Fibroblast of skin of right quadriceps (primary cell): ENCODE measurements around the gene VAV2.
"Not testable (repeated sequence)": the region's sequence is repeated elsewhere in the genome, so short reads cannot be mapped to it uniquely, and the experiment has no call there.

ENCODE experiments used
- DNase-seq: peaks from one replicate; pipeline ENCODE4 v3.0.0-alpha.2; 2013

VAV2 gene

DNA sequence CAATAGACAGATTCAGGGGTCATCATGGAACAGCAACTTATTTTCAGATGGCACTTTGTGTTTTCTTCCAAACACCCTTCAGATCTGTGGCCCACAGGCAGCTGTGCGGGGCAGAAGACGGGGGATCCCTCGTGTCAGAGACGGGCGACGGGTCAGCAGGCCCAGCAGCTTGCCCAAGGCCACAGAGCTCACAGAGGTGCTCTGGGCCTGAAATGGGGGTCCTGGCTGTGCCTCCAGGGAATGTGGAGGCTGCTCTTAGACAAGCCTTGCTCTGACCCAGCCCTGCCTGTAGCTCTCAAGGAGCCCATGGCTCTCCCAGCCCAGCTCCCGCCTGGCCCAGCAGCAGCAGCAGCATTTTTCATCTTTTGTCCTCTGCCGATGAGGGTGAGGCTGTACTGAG lies 213.0 kb downstream of the VAV2 start:
- no peak for DNase-seq

DNA sequence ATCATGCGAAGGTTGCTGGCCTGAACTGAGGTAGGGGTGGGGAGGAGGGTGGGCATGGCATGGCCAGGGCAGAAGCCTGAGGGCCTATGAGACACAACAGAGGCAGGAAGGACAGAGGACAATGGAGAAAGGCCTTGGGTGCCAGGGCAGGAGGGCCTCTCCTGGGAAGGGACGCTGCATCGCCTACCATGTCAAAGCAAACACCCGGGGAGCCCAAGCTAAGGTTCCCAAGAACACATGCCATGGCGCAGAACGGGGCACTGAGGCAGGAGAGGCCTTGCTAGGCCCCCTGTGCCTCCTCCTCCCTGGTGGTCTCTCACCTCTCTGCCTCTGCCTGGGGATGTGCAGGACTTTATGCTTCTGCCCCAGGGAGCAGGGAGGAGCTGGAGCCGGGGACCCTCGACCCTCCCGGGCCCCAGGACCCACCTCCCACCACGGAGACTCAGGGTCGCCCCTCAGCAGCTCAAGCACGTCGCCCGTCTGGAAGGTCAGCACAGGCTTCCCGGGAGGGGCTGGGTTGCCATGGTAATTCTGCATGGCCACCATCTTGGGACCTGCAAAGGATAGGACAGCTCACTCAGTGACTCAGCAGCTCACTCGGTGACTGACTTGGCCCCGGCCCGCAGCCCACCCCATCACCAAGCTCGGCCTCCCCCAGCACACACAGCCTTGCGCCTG lies 213.6 kb downstream of the VAV2 start:
- DNase-seq: no peak

DNA sequence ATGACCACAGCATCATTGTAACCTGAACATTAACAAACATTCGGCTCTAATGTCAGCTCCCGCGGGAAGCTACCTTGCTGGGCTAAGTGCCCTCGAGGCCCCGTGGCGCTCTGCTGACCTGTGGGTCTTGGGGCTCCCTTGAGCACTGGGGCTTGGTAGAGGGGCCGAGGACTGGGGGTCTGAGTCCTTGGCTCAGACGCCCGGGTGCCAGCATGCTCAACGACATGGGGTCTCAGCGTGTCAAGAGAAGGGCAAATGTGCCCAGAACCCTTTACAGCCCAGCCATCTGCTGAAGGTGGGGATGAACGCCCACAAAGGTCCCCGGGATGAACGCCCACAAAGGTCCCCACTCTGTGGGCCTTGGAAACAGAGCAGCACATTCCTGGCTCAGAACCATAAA lies 214.3 kb downstream of the VAV2 start:
- no peak for DNase-seq

DNA sequence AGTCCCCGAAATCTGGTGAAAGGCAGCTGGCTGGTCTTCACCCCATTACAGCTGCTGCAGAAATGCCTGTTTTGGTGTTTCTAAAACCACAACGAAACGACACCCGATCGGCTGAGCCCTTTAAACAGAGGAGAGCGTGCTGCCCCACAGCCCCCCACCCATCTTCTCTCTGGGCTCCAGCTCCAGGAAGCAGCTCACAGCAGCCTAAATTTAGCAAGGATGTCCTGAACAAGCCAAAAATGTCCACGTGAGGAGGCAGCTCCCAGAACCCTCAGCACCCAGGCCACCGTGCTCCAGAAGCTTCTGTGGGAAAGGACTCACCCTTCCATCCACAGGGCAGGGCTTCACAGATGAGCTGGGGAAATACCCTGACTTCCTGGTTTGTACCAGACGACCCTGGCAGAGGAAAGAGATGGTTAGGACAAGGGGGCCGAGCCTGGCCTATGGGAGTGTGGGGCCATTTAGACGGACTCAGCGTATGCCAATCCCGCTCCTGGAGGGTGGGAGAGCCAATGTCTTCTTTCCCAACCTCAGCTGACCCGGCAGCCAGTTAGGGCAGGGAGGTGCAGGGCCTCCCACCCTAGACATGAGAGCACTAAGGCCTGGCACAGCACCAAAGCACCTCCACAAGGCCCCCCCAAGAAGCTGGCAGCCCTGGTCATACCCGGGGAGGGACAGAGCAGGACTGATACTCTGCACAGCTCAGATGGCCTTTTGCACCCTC lies 214.9 kb downstream of the VAV2 start:
- DNase-seq: no peak

DNA sequence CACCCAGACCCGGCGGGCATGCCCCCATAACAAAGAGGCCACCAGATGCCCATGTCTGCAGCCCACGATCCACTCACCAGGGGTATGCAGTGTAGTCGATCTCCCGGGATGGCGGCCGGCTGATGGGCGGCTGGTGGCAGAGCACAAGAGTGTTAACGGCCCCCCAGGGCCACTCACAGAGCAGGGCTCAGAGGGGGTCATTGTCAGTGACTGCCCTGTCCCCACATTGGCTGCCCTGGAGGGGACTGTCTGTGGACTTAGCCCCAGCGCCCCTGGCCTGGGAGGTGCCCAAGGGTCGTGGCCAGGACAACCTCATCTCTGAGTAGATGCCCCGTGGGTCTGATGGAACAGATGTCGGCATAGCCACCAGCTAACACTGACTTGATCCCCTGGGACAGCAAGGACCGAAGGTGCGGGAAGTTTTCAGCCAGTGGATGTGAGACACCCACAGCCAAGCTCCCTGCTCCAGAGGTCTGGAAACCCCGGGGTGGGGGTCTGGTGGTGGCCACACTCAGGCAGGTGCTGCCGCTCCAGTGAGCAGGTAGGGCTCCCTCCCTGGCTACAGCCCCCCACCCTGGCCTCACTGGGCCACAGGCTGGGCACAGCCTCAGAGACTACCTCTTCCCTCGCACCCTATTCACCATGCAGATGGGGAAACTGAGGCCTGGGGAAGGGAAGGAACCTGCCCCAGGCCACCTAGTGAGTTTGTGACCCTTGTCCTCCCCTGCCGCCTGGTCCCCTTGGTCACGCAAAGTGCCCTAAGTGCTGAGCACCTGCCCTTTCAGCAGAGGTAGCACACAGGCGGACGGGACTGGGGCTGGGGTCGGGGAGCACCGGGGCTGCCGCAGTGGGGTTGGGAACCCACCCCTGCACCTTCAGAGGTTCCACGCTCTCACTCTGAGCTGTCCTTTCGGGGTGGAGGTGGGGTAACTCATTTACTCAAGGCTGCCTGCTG lies 215.9 kb downstream of the VAV2 start:
- DNase-seq: no peak

DNA sequence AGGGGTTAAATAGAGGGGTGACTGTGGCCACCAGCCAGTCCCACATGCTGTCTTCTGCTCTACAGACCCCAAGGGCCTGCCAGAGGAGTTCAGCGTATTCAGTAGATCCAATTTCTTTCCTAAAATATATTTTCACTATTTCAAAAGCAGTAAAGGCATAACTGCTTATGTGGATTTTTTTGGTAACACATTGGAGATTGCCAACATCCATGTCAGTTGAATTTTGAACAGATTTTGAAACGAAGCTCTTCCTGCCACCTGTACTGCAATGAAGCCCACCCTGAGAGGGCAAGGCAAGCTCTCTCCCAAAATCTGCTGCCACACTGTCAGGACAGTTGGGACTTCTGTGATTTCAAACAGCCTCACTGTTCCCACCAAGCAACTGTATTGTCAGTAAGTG lies 216.8 kb downstream of the VAV2 start:
- no peak for DNase-seq

DNA sequence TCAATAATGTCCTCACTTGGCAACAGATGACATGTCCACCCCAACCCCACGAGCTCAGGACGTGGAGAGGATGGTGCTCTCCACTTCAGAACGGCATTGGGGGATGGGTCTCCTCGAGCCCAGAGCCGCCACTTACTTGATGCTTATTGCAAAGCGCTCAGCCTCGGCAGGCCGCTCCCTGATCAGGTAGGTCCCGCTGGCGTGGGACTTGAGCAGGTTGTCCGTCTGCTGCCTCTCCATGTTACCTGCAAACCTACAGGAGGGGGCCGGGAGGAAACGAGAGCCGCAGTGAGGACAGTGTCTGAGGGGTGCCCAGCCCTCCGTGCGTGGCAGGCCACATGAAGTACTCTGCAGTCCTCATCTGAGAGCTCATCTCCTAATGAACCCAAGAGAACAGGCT lies 217.3 kb downstream of the VAV2 start:
- DNase-seq: no peak

DNA sequence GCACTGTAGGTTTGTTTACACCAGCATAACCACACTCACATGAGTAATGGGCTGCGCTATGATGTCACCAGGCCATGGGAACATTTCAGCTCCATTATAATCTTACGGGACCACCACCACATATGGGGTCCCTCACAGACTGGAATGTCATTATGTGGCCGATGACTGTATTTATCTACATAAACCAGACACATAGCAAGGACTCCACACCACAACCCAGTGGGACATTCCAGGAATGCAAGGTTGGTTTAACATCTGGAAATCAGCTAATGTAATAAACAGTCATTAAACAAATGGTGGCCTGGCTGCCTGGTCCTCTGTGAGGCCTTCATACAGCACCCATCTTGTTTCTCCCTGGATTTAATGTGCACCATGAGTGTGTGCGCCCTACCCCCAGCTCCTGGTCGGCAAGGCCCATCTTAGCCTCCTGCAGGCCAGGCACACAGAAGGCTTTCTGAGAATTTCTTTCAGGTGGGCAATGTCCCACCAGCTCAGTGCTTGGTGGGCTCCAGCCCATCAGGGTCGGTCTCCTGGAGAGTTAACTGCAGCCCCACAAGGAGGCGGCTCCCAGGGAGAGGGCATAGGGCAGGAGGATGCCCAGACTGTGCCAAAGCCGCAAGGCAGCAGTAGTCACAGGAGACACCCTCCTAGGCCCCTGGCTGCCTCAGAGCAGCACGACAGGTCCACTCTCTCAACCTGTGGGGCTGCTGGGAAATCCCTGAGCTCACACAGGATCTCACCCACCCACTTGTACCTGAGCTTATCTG lies 218.1 kb downstream of the VAV2 start:
- DNase-seq: peak; percentile 68

DNA sequence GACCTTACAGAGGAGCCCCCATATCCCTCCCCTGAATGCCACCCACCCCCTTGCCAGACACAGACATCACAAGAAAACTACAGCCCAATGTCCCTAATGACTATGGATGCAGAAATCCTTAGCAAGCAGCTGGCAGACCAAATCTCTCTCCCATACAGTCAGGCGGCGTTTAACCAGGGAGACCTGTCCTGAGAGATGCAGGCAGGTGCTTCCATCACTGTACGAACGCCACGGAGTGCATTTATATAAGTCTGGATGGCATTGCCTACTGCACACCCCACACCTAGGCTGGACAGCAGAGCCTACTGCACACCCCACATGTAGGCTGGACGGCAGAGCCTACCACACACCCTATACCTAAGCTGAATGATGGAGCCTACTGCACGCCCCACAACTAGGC lies 219.5 kb downstream of the VAV2 start:
- no peak for DNase-seq

DNA sequence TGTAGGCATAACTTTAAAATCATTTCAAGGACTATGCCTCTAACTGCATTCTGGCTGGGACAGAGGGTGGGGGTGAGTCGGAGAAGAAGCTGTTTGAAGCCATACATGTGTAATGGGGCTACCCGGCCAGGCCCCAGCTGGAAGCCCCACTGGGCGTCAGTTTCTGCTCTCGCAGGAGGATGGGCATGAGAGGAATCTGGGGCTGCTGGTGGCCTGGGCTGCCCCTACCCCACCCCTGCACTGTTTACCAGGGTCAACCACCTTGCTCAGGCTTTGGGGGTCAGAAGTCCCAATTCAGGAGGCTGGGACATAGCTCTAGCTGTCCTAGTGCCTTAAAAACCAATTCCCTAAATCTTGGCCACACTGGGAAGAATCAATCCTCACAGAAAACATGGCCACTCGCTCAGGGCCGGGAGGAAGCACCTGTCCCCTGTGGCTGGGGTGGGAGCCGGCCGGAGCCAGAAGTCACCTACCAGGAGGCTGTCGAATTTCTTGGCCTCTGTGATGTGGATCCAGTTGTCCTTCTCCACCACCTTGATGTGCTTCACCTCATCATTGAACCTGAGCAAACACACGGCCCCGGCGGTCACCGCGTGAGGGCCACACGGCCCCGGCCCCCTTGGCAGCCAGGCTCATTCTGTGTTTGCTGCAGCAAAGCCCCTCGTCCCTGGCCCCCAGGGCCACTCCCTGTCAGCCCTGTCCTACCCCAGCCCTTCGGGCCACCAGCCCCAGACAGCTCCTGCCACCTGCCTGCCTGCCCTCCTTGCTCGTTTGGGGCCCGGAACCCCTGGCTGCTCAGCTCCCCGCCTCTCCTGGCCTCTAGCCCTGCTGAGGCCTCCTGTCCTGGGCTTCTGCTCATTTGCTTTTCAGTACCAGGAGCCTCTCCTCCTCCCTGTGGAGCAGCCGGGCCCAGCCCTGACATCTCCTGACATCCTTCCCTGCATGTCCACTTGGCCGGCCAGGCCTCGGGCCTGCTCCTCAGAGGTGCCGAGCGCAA lies 220.3 kb downstream of the VAV2 start:
- no peak for DNase-seq

DNA sequence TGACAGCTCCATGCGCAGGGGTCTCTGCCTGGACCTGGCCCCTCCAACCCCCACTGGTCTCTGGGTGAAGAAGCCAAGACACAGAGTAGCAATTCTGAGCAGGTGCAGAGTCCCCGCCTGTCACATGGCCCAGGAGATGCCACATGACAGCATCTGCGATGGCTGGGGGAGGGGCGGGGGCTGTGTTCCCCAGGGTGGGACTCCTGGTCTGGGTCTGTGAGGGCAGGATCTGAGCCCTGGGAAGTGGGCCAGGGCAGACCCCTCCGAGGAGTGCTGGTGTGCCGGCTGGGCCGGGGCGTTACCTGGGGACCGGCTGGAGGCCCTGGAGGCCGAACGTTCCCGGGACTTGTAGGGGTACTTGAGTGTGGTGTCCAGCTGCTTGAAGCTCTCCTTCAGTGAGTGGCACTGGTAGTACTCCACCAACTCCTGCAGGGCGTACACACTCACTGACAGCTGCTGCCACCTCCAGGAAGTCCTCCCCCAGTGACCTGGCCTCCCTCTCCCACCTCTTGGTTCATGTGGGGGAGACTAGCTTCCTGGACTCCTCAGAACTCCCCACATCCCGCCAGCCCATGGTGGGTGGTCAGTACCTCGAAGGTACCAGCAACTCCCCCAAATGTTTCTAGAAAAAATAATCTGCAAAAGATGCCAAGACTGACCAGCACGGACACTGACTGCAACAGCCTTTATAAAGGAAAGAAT lies 221.9 kb downstream of the VAV2 start:
- DNase-seq: no peak

DNA sequence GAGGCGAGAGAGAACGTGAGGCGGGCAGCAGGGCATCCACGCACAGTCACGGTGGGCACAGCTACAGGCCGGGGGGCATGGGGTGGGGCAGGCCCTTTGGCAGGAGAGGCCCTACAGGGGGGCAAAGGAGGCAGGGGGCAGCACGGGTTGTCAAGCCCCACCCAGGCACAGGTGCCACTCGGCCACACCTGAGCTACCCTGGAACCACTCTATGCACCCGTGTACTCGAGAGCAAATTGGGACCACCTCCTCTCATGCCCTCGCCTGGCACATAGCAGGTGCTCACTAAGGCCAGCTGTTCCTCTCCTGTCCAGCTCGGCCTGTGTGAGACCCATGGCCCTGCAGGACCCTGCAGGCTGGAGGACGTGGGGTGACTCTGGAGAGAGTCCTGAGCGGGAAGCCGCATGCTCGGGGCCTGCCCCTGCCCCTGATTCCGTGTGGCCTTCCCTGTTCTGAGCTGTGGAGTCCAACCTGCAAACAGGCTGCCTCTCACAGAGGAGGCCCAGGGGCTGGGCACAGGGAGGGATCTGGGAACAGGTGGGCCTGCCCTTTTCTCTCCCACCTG lies 222.5 kb downstream of the VAV2 start:
- no peak for DNase-seq

DNA sequence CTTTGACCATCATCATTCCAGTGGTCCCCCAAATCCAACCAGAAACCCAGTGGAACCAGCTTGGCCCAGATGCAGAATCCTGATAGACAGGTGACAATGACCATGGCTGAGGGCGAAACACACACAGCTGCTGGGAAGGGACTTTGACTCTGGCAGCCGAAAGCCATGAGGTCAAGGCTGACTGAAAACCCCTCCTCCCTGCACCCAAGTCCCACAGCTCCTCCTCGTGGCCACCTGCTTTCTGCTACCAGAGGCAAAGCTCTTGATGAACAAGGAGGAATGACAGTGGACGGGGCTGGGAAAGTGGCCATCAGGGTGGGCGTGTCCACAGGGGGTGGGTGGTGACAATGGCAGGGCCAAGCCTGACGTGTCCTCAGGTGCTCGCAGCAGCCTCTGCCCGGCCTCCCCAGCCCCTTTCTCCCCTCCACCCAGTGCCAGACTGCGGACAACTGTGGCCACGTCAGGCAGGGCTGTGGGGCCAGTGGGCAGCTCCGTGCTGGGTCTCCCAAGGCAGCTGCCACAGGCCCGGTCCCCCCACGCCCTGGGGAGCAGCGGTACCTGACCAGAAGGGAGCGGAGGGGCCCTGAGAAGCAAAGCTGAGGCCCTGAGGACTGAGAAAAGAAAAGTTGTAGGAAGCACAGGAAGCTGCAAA lies 223.1 kb downstream of the VAV2 start:
- no peak for DNase-seq

DNA sequence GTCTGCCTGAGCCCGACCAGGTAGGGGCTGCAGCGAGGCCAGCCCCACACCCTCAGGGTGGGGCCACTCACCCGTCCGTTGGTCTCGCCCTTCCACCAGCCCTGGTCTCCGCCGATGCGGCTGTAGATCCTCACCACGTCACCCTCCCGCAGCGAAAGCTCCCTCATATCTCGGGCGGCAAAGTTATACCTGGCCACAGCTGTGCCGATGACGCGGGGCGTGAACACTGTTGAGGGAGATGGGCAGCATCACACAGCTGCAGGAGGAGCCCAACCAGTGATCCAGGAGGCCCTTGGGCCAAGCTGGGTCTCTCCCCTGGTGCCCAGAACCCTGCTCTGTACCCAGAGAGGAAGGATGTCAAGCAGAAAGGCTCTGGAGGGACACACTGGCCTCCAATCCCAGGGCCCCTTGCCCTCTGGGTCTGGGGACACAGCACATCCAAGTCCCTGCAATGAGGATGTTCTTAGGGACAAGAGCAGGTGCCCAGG lies 223.7 kb downstream of the VAV2 start:
- DNase-seq: no peak

DNA sequence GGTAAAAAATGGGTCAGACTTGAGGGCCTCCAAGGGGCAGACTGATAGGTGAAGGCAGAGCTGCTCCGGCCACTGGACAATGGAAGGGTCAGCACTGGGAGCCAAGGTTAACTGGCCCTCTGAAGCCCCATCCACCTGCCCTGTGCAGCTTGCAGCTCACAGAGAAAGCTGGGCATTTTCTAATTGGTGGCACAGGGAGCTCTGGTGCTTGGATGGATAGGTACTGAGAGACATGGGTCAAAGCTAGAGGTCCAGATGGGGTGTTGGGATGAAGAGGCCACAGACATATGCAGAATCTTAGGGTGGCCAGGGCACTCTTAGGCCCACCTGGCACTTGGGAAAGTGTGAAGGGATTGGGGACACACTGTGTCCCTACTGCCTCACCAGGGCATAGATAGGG lies 224.5 kb downstream of the VAV2 start:
- no peak for DNase-seq

DNA sequence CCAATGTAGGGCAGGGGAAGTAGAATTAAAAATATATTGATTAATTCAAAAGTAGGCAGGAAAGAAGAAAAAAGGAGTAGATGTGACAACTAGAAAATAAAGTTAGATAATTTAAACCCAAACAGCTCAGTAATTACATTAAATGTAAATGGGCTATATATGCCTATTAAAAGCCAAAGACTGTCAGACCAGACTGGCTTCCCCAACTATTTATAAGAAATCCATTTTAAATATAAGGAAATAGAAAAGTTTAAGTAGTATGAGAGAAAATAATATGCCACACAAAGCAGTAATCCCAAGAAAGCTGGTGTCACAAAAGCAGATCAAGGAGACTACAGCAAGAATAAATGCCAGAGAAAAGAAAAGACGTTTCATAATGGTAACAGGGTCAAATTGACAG lies 225.1 kb downstream of the VAV2 start:
- no peak for DNase-seq

DNA sequence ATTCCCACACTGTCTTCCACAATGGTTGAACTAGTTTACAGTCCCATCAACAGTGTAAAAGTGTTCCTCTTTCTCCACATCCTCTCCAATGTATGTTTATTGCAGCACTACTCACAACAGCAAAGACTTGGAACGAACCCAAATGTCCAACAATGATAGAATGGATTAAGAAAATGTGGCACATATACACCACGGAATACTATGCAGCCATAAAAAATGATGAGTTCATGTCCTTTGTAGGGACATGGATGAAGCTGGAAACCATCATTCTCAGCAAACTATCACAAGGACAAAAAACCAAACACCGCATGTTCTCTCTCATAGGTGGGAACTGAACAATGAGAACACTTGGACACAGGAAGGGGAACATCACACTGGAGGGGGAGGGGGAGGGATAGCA lies 225.9 kb downstream of the VAV2 start:
- not testable (repeated sequence) for DNase-seq

DNA sequence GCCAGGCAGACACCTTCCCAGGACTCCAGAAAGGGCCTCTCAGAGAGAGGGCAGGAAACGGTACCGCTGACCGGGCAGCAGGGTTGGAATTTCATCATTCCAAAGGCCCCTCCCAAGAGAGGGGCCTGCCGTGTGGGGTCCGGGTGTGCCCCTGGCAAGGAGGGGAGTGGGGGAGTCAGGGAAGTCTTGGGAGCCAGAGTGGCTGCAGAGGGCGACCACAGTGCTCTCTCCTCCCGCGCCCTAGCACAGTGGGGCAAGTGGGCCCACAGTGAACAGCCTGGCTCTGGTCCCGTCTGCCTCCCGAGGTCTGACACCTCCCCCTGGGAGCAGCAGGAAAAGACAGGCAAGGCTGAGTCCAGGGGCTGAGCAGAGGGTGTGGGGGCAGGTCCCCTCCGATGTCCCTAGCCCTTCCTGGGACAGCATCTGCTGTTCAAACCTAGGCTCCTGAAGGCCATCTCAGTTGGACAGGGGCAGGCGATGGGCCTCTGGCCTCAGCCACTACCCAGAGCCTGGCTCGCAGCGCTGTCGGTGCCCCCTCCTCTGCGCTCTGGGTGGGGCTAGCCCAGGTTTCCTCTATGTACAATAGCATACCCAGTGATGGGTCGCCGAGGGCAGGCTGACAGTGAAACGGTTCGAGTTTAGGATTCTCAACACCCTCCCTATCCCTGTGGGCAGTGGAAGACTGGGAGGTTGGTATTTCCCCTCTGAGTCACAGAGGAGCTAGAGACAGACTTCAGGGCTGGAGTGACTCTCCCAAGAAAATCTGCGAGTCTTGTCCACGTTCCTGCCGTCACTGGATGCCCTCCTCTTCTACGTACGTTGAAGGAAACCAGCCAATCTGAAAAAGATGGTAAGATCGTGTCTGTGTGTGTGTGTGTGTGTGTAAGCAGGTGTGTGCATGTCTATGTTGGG lies 228.6 kb downstream of the VAV2 start:
- no peak for DNase-seq
